Measurements from ENCODE around the gene ZNF648.
"Not testable (repeated sequence)": the region's sequence is repeated elsewhere in the genome, so short reads cannot be mapped to it uniquely, and the experiment has no call there.

ZNF648 gene

DNA sequence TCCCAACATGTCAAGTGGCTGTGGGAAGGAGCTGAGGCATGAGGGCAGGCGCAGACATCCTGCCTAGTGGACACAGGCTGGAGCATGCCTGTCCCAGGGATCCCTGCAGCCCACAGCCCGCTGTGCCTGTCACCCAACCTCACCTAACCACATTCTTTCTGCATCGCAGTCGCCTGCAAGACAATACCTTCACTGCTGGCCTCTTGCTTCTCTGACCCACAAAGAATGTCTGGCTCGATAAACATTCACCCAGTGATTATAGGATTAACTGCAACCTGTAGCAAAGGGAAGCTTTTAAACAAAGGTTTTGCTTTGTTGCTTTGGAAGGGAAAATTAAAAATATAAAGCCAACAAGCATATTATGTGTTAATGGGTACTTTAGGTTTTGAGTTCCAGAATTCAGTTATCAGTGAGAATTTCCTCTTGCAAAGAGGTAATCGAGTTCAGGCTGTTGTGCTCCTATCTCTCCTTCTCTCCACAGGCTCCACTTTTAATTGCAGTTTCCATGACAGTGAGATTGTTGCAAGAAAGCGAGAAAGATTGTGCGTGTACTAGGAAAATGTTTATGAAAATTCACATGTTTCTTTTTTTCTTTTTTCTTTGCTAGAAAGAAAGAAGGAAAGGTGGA lies 40.0 kb upstream of the ZNF648 start:
- peak overlapping the region; percentile 98 for H2BK5ac ChIP-seq (ENCODE audit: low read length)
- H3K36me3 ChIP-seq (ENCODE audit: control insufficient read depth, insufficient read depth, low read length) = no peaks in the 10 kb centered on the region
- H2BK120ac ChIP-seq (ENCODE audit: low read depth, low read length) = no peak overlapping the region
- no peak overlapping the region for H2BK15ac ChIP-seq (replicated peaks; ENCODE audit: low read depth)
- no peak overlapping the region for H2AK5ac ChIP-seq (ENCODE audit: low read length)
- H3K18ac ChIP-seq (ENCODE audit: low read length) = no peak overlapping the region
- H3K56ac ChIP-seq (ENCODE audit: low read length) = peak overlapping the region; percentile 69
- H3K79me2 ChIP-seq (ENCODE audit: control insufficient read depth, insufficient read depth, low read length) = no peaks in the 10 kb centered on the region
- no peak overlapping the region for H3K4ac ChIP-seq (ENCODE audit: low read depth, low read length)
- H4K5ac ChIP-seq (ENCODE audit: low read length) = no peak overlapping the region
- H3K9ac ChIP-seq (ENCODE audit: low read length) = no peak overlapping the region
- H3K23ac ChIP-seq (ENCODE audit: low read length) = no peak overlapping the region
- DNase-seq = peak; percentile 99
- H3K27ac ChIP-seq (ENCODE audit: low read depth, low read length) = peak overlapping the region; percentile 65
- H4K8ac ChIP-seq (ENCODE audit: low read depth, low read length) = no peak overlapping the region
- WGBS (ENCODE audit: extremely low coverage, insufficient coverage, low lambda C conversion rate) = no CpG with 5 or more reads among the region's 8 CpGs
- no peak overlapping the region for H3K4me3 ChIP-seq (ENCODE audit: low read length)
- H3K79me1 ChIP-seq (ENCODE audit: low read length) = no peaks in the 10 kb centered on the region
- H3K4me1 ChIP-seq (ENCODE audit: control insufficient read depth, low read depth, low read length) = peaks cover 8% of the 10 kb centered on the region
- H3K27me3 ChIP-seq (ENCODE audit: insufficient read depth, low read length, poor library complexity) = no peaks in the 10 kb centered on the region
- H3K4me2 ChIP-seq (ENCODE audit: low read length) = no peak overlapping the region

DNA sequence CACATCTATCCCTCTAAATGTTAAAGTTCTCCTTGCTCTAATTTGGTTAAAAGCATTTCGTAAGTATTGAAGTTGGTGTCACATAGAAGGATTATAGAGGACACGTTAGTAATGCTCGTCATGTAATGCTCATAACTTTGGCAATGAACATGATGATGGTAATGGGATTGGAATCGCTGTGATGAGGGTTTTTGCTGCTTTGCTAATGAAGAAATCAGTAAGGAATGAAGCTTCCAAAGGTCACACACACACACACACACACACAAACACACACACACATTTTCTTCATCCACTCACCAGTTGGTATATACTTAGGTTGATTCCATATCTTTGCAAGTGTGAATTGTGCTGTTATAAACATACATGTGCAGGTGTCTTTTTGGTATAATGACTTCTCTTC lies 36.8 kb upstream of the ZNF648 start:
- Histone ChIP-seq H3K4ac (ENCODE audit: low read depth, low read length) (no peak overlapping the region), H3K18ac (ENCODE audit: low read length) (no peak overlapping the region), H3K79me1 (ENCODE audit: low read length) (no peaks in the 10 kb centered on the region), H3K27me3 (ENCODE audit: insufficient read depth, low read length, poor library complexity) (no peaks in the 10 kb centered on the region), H3K23ac (ENCODE audit: low read length) (no peak overlapping the region), H3K4me3 (ENCODE audit: low read length) (no peak overlapping the region), H3K56ac (ENCODE audit: low read length) (no peak overlapping the region), H3K9ac (ENCODE audit: low read length) (no peak overlapping the region), H2BK120ac (ENCODE audit: low read depth, low read length) (no peak overlapping the region), H3K36me3 (ENCODE audit: control insufficient read depth, insufficient read depth, low read length) (no peaks in the 10 kb centered on the region), H3K4me2 (ENCODE audit: low read length) (no peak overlapping the region), H3K79me2 (ENCODE audit: control insufficient read depth, insufficient read depth, low read length) (no peaks in the 10 kb centered on the region), H4K5ac (ENCODE audit: low read length) (no peak overlapping the region), H2AK5ac (ENCODE audit: low read length) (no peak overlapping the region), H3K4me1 (ENCODE audit: control insufficient read depth, low read depth, low read length) (peaks cover 8% of the 10 kb centered on the region), H4K8ac (ENCODE audit: low read depth, low read length) (no peak overlapping the region), H2BK15ac (replicated peaks; ENCODE audit: low read depth) (no peak overlapping the region), H3K27ac (ENCODE audit: low read depth, low read length) (no peak overlapping the region), H2BK5ac (ENCODE audit: low read length) (no peak overlapping the region)
- DNase-seq = no peak
- no CpG with 5 or more reads among the region's 4 CpGs for WGBS (ENCODE audit: extremely low coverage, insufficient coverage, low lambda C conversion rate)

DNA sequence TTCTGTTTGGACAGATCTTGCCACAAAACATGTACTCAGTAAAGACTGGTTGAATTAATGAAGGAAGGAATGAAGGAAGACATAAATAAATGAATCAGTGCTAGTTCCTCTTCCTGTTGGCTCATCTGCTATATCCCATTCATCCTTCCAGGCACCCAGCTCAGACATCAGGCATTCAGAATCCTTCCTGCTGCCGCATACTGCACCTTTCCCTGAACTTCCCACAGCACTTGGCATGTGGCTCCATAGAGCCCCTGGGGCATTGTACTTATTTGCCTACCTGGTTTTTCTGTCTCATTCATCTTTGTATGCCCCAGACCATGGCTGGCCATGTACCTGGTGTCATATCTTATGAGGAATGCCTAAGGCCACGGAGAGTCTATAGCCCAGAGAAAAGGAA lies 34.4 kb upstream of the ZNF648 start:
- H3K18ac ChIP-seq (ENCODE audit: low read length) = no peak overlapping the region
- H3K27ac ChIP-seq (ENCODE audit: low read depth, low read length) = no peak overlapping the region
- no CpG with 5 or more reads among the region's 2 CpGs for WGBS (ENCODE audit: extremely low coverage, insufficient coverage, low lambda C conversion rate)
- no peak overlapping the region for H4K8ac ChIP-seq (ENCODE audit: low read depth, low read length)
- H3K4ac ChIP-seq (ENCODE audit: low read depth, low read length) = no peak overlapping the region
- H3K79me1 ChIP-seq (ENCODE audit: low read length) = no peaks in the 10 kb centered on the region
- H4K5ac ChIP-seq (ENCODE audit: low read length) = no peak overlapping the region
- no peaks in the 10 kb centered on the region for H3K27me3 ChIP-seq (ENCODE audit: insufficient read depth, low read length, poor library complexity)
- no peak overlapping the region for H2AK5ac ChIP-seq (ENCODE audit: low read length)
- H3K4me2 ChIP-seq (ENCODE audit: low read length) = no peak overlapping the region
- no peak overlapping the region for H2BK5ac ChIP-seq (ENCODE audit: low read length)
- no peak overlapping the region for H3K56ac ChIP-seq (ENCODE audit: low read length)
- no peak overlapping the region for H2BK15ac ChIP-seq (replicated peaks; ENCODE audit: low read depth)
- no peaks in the 10 kb centered on the region for H3K36me3 ChIP-seq (ENCODE audit: control insufficient read depth, insufficient read depth, low read length)
- H3K9ac ChIP-seq (ENCODE audit: low read length) = no peak overlapping the region
- H3K4me1 ChIP-seq (ENCODE audit: control insufficient read depth, low read depth, low read length) = peaks cover 6% of the 10 kb centered on the region
- H3K79me2 ChIP-seq (ENCODE audit: control insufficient read depth, insufficient read depth, low read length) = no peaks in the 10 kb centered on the region
- no peak overlapping the region for H3K4me3 ChIP-seq (ENCODE audit: low read length)
- no peak overlapping the region for H3K23ac ChIP-seq (ENCODE audit: low read length)
- peak overlapping the region; percentile 46 for H2BK120ac ChIP-seq (ENCODE audit: low read depth, low read length)
- no peak for DNase-seq

DNA sequence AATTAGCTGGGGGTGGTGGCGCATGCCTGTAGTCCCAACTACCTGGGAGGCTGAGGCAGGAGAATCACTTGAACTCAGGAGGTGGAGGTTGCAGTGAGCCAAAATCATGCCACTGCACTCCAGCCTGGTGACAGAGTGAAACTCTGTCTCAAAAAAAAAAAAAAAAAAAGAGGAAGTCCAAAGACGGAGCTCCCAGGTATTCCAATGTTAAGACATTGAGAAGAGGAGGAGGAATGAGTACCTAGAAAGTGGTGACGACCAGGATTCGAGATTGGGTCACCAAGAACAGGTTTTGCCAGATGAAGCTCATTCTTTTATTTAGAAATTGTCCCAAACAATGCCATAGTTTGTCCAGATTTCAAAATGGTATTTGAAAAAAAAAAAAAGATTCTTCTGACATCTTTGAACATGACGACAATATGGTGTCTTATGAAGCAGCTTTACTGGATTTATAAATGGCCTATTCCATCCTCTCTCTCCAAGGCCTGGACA lies 33.0 kb upstream of the ZNF648 start:
- H3K27ac ChIP-seq (ENCODE audit: low read depth, low read length); H3K18ac ChIP-seq (ENCODE audit: low read length); H3K27me3 ChIP-seq (ENCODE audit: insufficient read depth, low read length, poor library complexity); H2BK5ac ChIP-seq (ENCODE audit: low read length); H3K56ac ChIP-seq (ENCODE audit: low read length); H3K36me3 ChIP-seq (ENCODE audit: control insufficient read depth, insufficient read depth, low read length); H4K8ac ChIP-seq (ENCODE audit: low read depth, low read length); H3K79me2 ChIP-seq (ENCODE audit: control insufficient read depth, insufficient read depth, low read length); H3K4me1 ChIP-seq (ENCODE audit: control insufficient read depth, low read depth, low read length); H2BK120ac ChIP-seq (ENCODE audit: low read depth, low read length); DNase-seq; H3K4me2 ChIP-seq (ENCODE audit: low read length); H3K9ac ChIP-seq (ENCODE audit: low read length); H3K4ac ChIP-seq (ENCODE audit: low read depth, low read length); H3K79me1 ChIP-seq (ENCODE audit: low read length); H2AK5ac ChIP-seq (ENCODE audit: low read length); H3K23ac ChIP-seq (ENCODE audit: low read length); H2BK15ac ChIP-seq (replicated peaks; ENCODE audit: low read depth); H3K4me3 ChIP-seq (ENCODE audit: low read length); H4K5ac ChIP-seq (ENCODE audit: low read length): not testable (repeated sequence)
- no CpG with 5 or more reads among the region's 5 CpGs for whole genome bisulfite sequencing (ENCODE audit: extremely low coverage, insufficient coverage, low lambda C conversion rate)

DNA sequence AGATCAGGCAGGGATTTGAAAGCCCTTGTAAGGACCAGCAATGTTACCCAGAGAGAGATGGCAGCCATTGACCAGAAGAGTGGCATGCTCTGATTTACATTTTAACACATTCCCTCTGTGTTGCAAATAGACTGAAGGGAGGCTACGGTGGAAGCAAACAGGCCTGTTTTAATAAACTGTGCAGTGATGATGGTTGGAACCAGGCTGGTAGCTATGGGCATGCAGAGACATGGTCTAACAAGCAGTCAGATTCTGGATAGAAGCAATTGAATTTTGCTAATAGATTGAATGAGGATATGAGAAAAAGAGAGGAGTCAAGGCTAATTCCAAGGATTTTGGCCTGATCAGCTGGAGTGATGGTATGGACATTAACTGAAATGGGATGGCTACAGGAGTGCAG lies 32.3 kb upstream of the ZNF648 start:
- no peak overlapping the region for H2BK15ac ChIP-seq (replicated peaks; ENCODE audit: low read depth)
- no peak overlapping the region for H3K27ac ChIP-seq (ENCODE audit: low read depth, low read length)
- H3K9ac ChIP-seq (ENCODE audit: low read length) = no peak overlapping the region
- no CpG with 5 or more reads among the region's 1 CpG for WGBS (ENCODE audit: extremely low coverage, insufficient coverage, low lambda C conversion rate)
- no peak overlapping the region for H3K4ac ChIP-seq (ENCODE audit: low read depth, low read length)
- H3K23ac ChIP-seq (ENCODE audit: low read length) = no peak overlapping the region
- H3K79me1 ChIP-seq (ENCODE audit: low read length) = no peaks in the 10 kb centered on the region
- H3K4me2 ChIP-seq (ENCODE audit: low read length) = no peak overlapping the region
- no peak overlapping the region for H2AK5ac ChIP-seq (ENCODE audit: low read length)
- no peak overlapping the region for H3K4me3 ChIP-seq (ENCODE audit: low read length)
- H3K18ac ChIP-seq (ENCODE audit: low read length) = no peak overlapping the region
- no peaks in the 10 kb centered on the region for H3K36me3 ChIP-seq (ENCODE audit: control insufficient read depth, insufficient read depth, low read length)
- H4K5ac ChIP-seq (ENCODE audit: low read length) = no peak overlapping the region
- no peaks in the 10 kb centered on the region for H3K27me3 ChIP-seq (ENCODE audit: insufficient read depth, low read length, poor library complexity)
- no peak overlapping the region for H4K8ac ChIP-seq (ENCODE audit: low read depth, low read length)
- H3K56ac ChIP-seq (ENCODE audit: low read length) = no peak overlapping the region
- no peaks in the 10 kb centered on the region for H3K4me1 ChIP-seq (ENCODE audit: control insufficient read depth, low read depth, low read length)
- no peaks in the 10 kb centered on the region for H3K79me2 ChIP-seq (ENCODE audit: control insufficient read depth, insufficient read depth, low read length)
- H2BK120ac ChIP-seq (ENCODE audit: low read depth, low read length) = no peak overlapping the region
- no peak overlapping the region for H2BK5ac ChIP-seq (ENCODE audit: low read length)
- DNase-seq = no peak

DNA sequence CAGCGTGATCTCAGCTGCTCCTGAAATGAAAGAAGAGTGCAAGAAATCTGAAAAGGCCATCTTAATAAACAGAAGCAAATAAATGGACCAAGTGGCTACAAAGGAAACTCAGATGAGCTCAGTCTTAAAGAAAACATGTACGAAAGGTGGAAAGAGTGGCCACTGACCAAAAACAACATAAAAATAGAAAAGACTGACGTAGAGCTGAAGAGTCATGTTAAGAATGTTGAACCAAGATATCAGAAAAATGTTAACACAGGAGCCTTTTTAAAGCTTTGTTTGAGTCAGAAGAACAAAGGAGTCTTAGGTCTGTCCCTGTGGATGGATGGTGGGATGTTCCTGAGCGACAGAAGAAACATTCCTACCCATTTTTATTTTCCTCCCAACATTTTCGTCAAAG lies 30.8 kb upstream of the ZNF648 start:
- H3K56ac ChIP-seq (ENCODE audit: low read length) = no peak overlapping the region

More for the DNA sequence above, 30.8 kb upstream of the ZNF648 start:
- H2AK5ac ChIP-seq (ENCODE audit: low read length) = no peak overlapping the region
- H3K18ac ChIP-seq (ENCODE audit: low read length) = no peak overlapping the region
- H2BK15ac ChIP-seq (replicated peaks; ENCODE audit: low read depth) = no peak overlapping the region
- H3K4ac ChIP-seq (ENCODE audit: low read depth, low read length) = no peak overlapping the region
- H3K4me2 ChIP-seq (ENCODE audit: low read length) = no peak overlapping the region
- no peak overlapping the region for H2BK120ac ChIP-seq (ENCODE audit: low read depth, low read length)
- no peaks in the 10 kb centered on the region for H3K79me2 ChIP-seq (ENCODE audit: control insufficient read depth, insufficient read depth, low read length)
- no CpG with 5 or more reads among the region's 5 CpGs for WGBS (ENCODE audit: extremely low coverage, insufficient coverage, low lambda C conversion rate)
- no peak overlapping the region for H2BK5ac ChIP-seq (ENCODE audit: low read length)
- no peak overlapping the region for H4K8ac ChIP-seq (ENCODE audit: low read depth, low read length)
- H3K4me1 ChIP-seq (ENCODE audit: control insufficient read depth, low read depth, low read length) = no peaks in the 10 kb centered on the region
- H3K27ac ChIP-seq (ENCODE audit: low read depth, low read length) = no peak overlapping the region
- H3K23ac ChIP-seq (ENCODE audit: low read length) = no peak overlapping the region
- H4K5ac ChIP-seq (ENCODE audit: low read length) = no peak overlapping the region
- no peak overlapping the region for H3K9ac ChIP-seq (ENCODE audit: low read length)
- no peak for DNase-seq
- H3K4me3 ChIP-seq (ENCODE audit: low read length) = no peak overlapping the region
- H3K79me1 ChIP-seq (ENCODE audit: low read length) = no peaks in the 10 kb centered on the region
- no peaks in the 10 kb centered on the region for H3K27me3 ChIP-seq (ENCODE audit: insufficient read depth, low read length, poor library complexity)
- H3K36me3 ChIP-seq (ENCODE audit: control insufficient read depth, insufficient read depth, low read length) = no peaks in the 10 kb centered on the region

Measured in mesendoderm (in vitro differentiated cells).